Endothelial cell of umbilical vein (primary cell): Measurements from ENCODE around the gene SPATA19. TPM values are rescaled to one million over a fixed set of nuclear protein-coding genes. Genes with fewer than 3 reads are reported as not detected.

ENCODE experiments used
- BruUV-seq: library from RNA; stranded (reverse); fragments of 400-500 nt; replicated peaks from 2 replicates; lab custom pipeline; 2021; lab: Mats Ljungman, UMichigan
- CTCF ChIA-PET: fragments of 300-600, 350-600 bp; sonication (Branson Sonifier 250); formaldehyde crosslinking; loops from one replicate; lab custom pipeline; 2021; ENCODE audit warnings: antibody characterized with exemption, inconsistent platforms; lab: Charles Lee
- POLR2A ChIA-PET: fragments of 300-600, 350-600 bp; sonication (Branson Sonifier 250); formaldehyde crosslinking; loops from one replicate; lab custom pipeline; 2021; ENCODE audit warnings: antibody characterized with exemption, inconsistent platforms; lab: Charles Lee
- DNase-seq: peaks from one replicate; pipeline ENCODE4 v3.0.0-alpha.2; 2011; ENCODE audit warnings: low read depth, low spot score
- FAIRE-seq: peaks from 2 replicates; lab custom pipeline; 2011; peaks lifted over from hg19 to GRCh38; lab: Jason Lieb, UNC
- H2AFZ ChIP-seq: 2 replicates; pipeline ENCODE4 v1.6.0; 2012; ENCODE audit warnings: low read depth, low read length, control low read depth, inconsistent platforms
- H3K27ac ChIP-seq: 2 replicates; pipeline ENCODE4 v1.5.1; 2011; ENCODE audit warnings: low read depth, mild to moderate bottlenecking, control low read depth, low read length, moderate library complexity; ENCODE audit not compliant: insufficient read depth
- H3K27me3 ChIP-seq, 2 experiments: 2 replicates each; pipeline versions ENCODE4 v1.6.0 to v1.6.1; 2011; ENCODE audit warnings: low read length in 2 of 2, mixed read lengths in 1 of 2; ENCODE audit not compliant: control insufficient read depth in 2 of 2, insufficient read depth in 2 of 2
- H3K36me3 ChIP-seq, 2 experiments: 2 replicates in 1 of 2; 3 replicates in 1 of 2; pipeline ENCODE4 v1.5.1; 2011; ENCODE audit warnings: low read length in 2 of 2, mild to moderate bottlenecking in 1 of 2, moderate library complexity in 1 of 2; ENCODE audit not compliant: control insufficient read depth in 2 of 2, insufficient read depth in 2 of 2; ENCODE audit errors: extremely low read depth in 1 of 2
- H3K4me1 ChIP-seq: 3 replicates; pipeline ENCODE4 v1.5.1; 2011; ENCODE audit warnings: mild to moderate bottlenecking, low read length; ENCODE audit not compliant: control insufficient read depth, insufficient read depth; ENCODE audit errors: extremely low read depth
- H3K4me2 ChIP-seq: 2 replicates; pipeline ENCODE4 v1.6.1; 2011; ENCODE audit warnings: low read length, control low read depth, mixed read lengths; ENCODE audit not compliant: insufficient read depth
- H3K4me3 ChIP-seq, 3 experiments: fragments of 200-600 bp in 1 of 3; sonication (generic), shearing (Covaris generic) in 1 of 3; replicated peaks in 1 of 3; 2 replicates each; pipeline ENCODE4 v1.5.1; 2011 to 2016; ENCODE audit warnings: control low read depth in 3 of 3, low read length in 3 of 3, mild to moderate bottlenecking in 2 of 3, inconsistent platforms in 1 of 3, low read depth in 1 of 3, moderate library complexity in 1 of 3; ENCODE audit not compliant: insufficient read depth in 1 of 3
- H3K79me2 ChIP-seq: 2 replicates; pipeline ENCODE4 v1.6.0; 2012; ENCODE audit warnings: low read length, inconsistent platforms; ENCODE audit not compliant: control insufficient read depth, insufficient read depth
- H3K9ac ChIP-seq: replicated peaks from 2 replicates; pipeline ENCODE3; 2011; ENCODE audit warnings: low read length, control low read depth; ENCODE audit not compliant: insufficient read depth; ENCODE audit errors: extremely low read depth
- H3K9me1 ChIP-seq: replicated peaks from 3 replicates; pipeline ENCODE4 v1.6.0; 2011; ENCODE audit warnings: mild to moderate bottlenecking, low read length; ENCODE audit not compliant: control insufficient read depth, insufficient read depth; ENCODE audit errors: extremely low read depth
- H3K9me3 ChIP-seq: replicated peaks from 2 replicates; pipeline ENCODE4 v1.5.1; 2012; ENCODE audit warnings: low read length, inconsistent platforms; ENCODE audit not compliant: control insufficient read depth, insufficient read depth
- H4K20me1 ChIP-seq: replicated peaks from 2 replicates; pipeline ENCODE3; 2011; ENCODE audit warnings: mild to moderate bottlenecking, low read length; ENCODE audit not compliant: control insufficient read depth, insufficient read depth; ENCODE audit errors: extremely low read depth
- CTCF ChIP-seq, 2 donors: IDR thresholded peaks; 1 replicate in 1 of 2; 2 replicates in 1 of 2; pipeline ENCODE4 v1.5.1; 2011; ENCODE audit warnings: low read length in 2 of 2, mild to moderate bottlenecking in 2 of 2, moderate library complexity in 2 of 2, control low read depth in 1 of 2, inconsistent platforms in 1 of 2, low read depth in 1 of 2; ENCODE audit not compliant: insufficient read depth in 1 of 2; ENCODE audit errors: extremely low read depth in 1 of 2
- EZH2 ChIP-seq: IDR thresholded peaks from 2 replicates; pipeline ENCODE4 v1.6.1; 2012; ENCODE audit warnings: borderline replicate concordance, low read depth, mild to moderate bottlenecking, moderate library complexity, low read length, inconsistent platforms; ENCODE audit not compliant: severe bottlenecking
- FOS ChIP-seq: IDR thresholded peaks from 2 replicates; pipeline ENCODE4 v1.6.1; 2011; ENCODE audit warnings: mild to moderate bottlenecking, low read length, moderate library complexity, borderline replicate concordance; ENCODE audit not compliant: insufficient read depth
- GATA2 ChIP-seq: IDR thresholded peaks from 2 replicates; pipeline ENCODE4 v1.7.0; 2011; ENCODE audit warnings: low read depth, mild to moderate bottlenecking, moderate library complexity, mixed read lengths, low read length; ENCODE audit not compliant: insufficient read length, insufficient read depth
- JUN ChIP-seq: IDR thresholded peaks from 2 replicates; pipeline ENCODE4 v1.6.1; 2011; ENCODE audit warnings: borderline replicate concordance, low read depth; ENCODE audit not compliant: insufficient read length, insufficient read depth
- MAX ChIP-seq: IDR thresholded peaks from 2 replicates; pipeline ENCODE4 v1.6.1; 2011; ENCODE audit not compliant: insufficient read depth, insufficient read length
- MYC ChIP-seq: IDR thresholded peaks from one replicate; pipeline ENCODE4 v1.6.1; 2011; ENCODE audit warnings: mild to moderate bottlenecking, low read depth, low read length
- POLR2A ChIP-seq: IDR thresholded peaks from 2 replicates; pipeline ENCODE4 v1.6.1; 2012; ENCODE audit warnings: low read depth, mild to moderate bottlenecking, control low read depth, low read length
- POLR2AphosphoS5 ChIP-seq: IDR thresholded peaks from 2 replicates; pipeline ENCODE4 v1.6.1; 2012; ENCODE audit warnings: low read depth, mild to moderate bottlenecking, control low read depth, low read length, moderate library complexity; ENCODE audit not compliant: insufficient read depth
- dilution Hi-C: fragments of 300-500 bp; cut with MboI; formaldehyde crosslinking; loops from one replicate; pipeline ENCODE4 v1.15.0; 2019; ENCODE audit warnings: low sequenced_read_pairs; ENCODE audit not compliant: extremely low pct_ligation_motif_present
- intact Hi-C: fragments of 100-400 bp; cut with micrococcal nuclease; formaldehyde crosslinking; loops from one replicate; pipeline ENCODE4 v1.10.0; 2022
- polyA plus RNA-seq, 4 experiments: library from polyadenylated mRNA; depleted of rRNA in 3 of 4; stranded (reverse) in 3 of 4; unstranded in 1 of 4; fragments of >200 nt; gene quantifications; 2 replicates each; pipeline versions ENCODE4 v1.2.1 to v1.2.3, GENCODE V29; 2011 to 2012; ENCODE audit warnings: missing spikeins in 1 of 4
- total RNA-seq: library from RNA; stranded (reverse); gene quantifications from 2 replicates; pipeline ENCODE4 v1.2.3, GENCODE V29; 2021

Gene SPATA19
- total and polyA plus RNA-seq, 2 donors (not counting 3 experiments of a cell fraction or from before 2014, with no cell fraction given), result not detected

- H3K4me3 ChIP-seq, result no peak overlapping the region
- FAIRE-seq (no peak), DNase-seq (no peak)
- no peak overlapping the region for H3K9ac ChIP-seq
- H3K27ac ChIP-seq, result no peak overlapping the region
- no peak overlapping the region for H2AFZ ChIP-seq
- H3K9me3 ChIP-seq, result no peaks in the 10 kb centered on the region
- H3K4me1 ChIP-seq, result no peaks in the 10 kb centered on the region
- H3K4me2 ChIP-seq, result no peak overlapping the region
- no peaks in the 10 kb centered on the region for H3K79me2 ChIP-seq
- no peaks in the 10 kb centered on the region for H3K36me3 ChIP-seq
- ChIA-PET POLR2A (no interaction called here), CTCF (no interaction called here)
- dilution Hi-C loops (no loop called here), intact Hi-C loops (no loop called here)
- no peaks in the 10 kb centered on the region for H3K27me3 ChIP-seq
- TF ChIP-seq MAX (no peak), FOS (no peak), GATA2 (no peak), CTCF (IDR thresholded peaks at IDR 0.05; ENCODE audit: extremely low read depth in 1 of 2, insufficient read depth in 1 of 2, low read depth in 1 of 2, low read length in 2 of 2) (no peak), POLR2A (no peak), POLR2AphosphoS5 (no peak), MYC (no peak), JUN (no peak), EZH2 (no peak)
- H3K9me1 ChIP-seq, result no peaks in the 10 kb centered on the region
- no peaks in the 10 kb centered on the region for H4K20me1 ChIP-seq
- no TSS peak for BruUV-seq
Observed at GRCh38 chr11:133843454-133843987, 1.8 kb downstream of the SPATA19 start.
